GM23248 (cell line): ENCODE measurements around the gene FBXO47. TPM values are rescaled to one million over a fixed set of nuclear protein-coding genes. Genes with fewer than 3 reads are reported as not detected.
"Not testable (repeated sequence)": the region's sequence is repeated elsewhere in the genome, so short reads cannot be mapped to it uniquely, and the experiment has no call there.

Source experiments
- DNase-seq: peaks from one replicate; pipeline ENCODE4 v3.0.0-alpha.2; 2015
- H2AFZ ChIP-seq: fragments of 200-600 bp; sonication (generic); 2 replicates; pipeline ENCODE4 v1.6.1; 2016; ENCODE audit warnings: antibody characterized with exemption
- H3F3A ChIP-seq: fragments of 200-600 bp; sonication (generic); 2 replicates; pipeline ENCODE4 v1.6.1; 2016; ENCODE audit warnings: mild to moderate bottlenecking, antibody characterized with exemption, mixed run types; ENCODE audit not compliant: insufficient read depth
- H3K27ac ChIP-seq: fragments of 200-600 bp; sonication (generic); 2 replicates; pipeline ENCODE4 v1.5.1; 2016; ENCODE audit warnings: mild to moderate bottlenecking
- H3K27me3 ChIP-seq: fragments of 200-600 bp; sonication (generic); replicated peaks from 2 replicates; pipeline ENCODE4 v1.6.1; 2016; ENCODE audit warnings: mild to moderate bottlenecking; ENCODE audit not compliant: insufficient read depth
- H3K36me3 ChIP-seq: fragments of 200-600 bp; sonication (generic); 2 replicates; pipeline ENCODE4 v1.6.1; 2016; ENCODE audit warnings: low read depth, mild to moderate bottlenecking
- H3K4me1 ChIP-seq: fragments of 200-600 bp; sonication (generic); 2 replicates; pipeline ENCODE4 v1.6.1; 2016; ENCODE audit warnings: mild to moderate bottlenecking; ENCODE audit not compliant: insufficient read depth
- H3K4me2 ChIP-seq: fragments of 200-600 bp; sonication (generic); one replicate; pipeline ENCODE4 v1.6.1; 2016; ENCODE audit warnings: mild to moderate bottlenecking; ENCODE audit not compliant: unreplicated experiment
- H3K4me3 ChIP-seq: fragments of 200-600 bp; sonication (generic); 2 replicates; pipeline ENCODE4 v1.5.1; 2016; ENCODE audit warnings: mild to moderate bottlenecking
- H3K79me2 ChIP-seq: fragments of 200-600 bp; sonication (generic); 2 replicates; pipeline ENCODE4 v1.6.1; 2016; ENCODE audit warnings: mild to moderate bottlenecking; ENCODE audit not compliant: insufficient read depth
- H3K9ac ChIP-seq: fragments of 200-600 bp; sonication (generic); 2 replicates; pipeline ENCODE4 v1.6.1; 2016; ENCODE audit warnings: mild to moderate bottlenecking
- H3K9me2 ChIP-seq: fragments of 200-600 bp; sonication (generic); 2 replicates; pipeline ENCODE4 v1.6.1; 2016; ENCODE audit warnings: mixed run types, mild to moderate bottlenecking, moderate library complexity; ENCODE audit not compliant: insufficient read depth
- H3K9me3 ChIP-seq: fragments of 200-600 bp; sonication (generic); one replicate; pipeline ENCODE4 v1.6.1; 2017; ENCODE audit warnings: low read depth
- H4K20me1 ChIP-seq: fragments of 200-600 bp; sonication (generic); 2 replicates; pipeline ENCODE4 v1.6.0; 2016; ENCODE audit not compliant: insufficient read depth
- EZH2 ChIP-seq: fragments of 200-600 bp; sonication (generic); IDR thresholded peaks from 2 replicates; pipeline ENCODE4 v1.6.1; 2018; ENCODE audit warnings: antibody characterized with exemption, mild to moderate bottlenecking; ENCODE audit not compliant: insufficient read depth, poor library complexity, severe bottlenecking
- EZH2phosphoT487 ChIP-seq: fragments of 200-600 bp; sonication (generic); IDR thresholded peaks from 2 replicates; pipeline ENCODE4 v1.6.1; 2018; ENCODE audit warnings: antibody characterized with exemption, moderate library complexity, mild to moderate bottlenecking, low read depth; ENCODE audit not compliant: insufficient read depth
- WGBS, 2 experiments: methylation state at CpG; one replicate each; pipeline ENCODE4 v1.1.6; 2015 to 2017; ENCODE audit warnings: low lambda C conversion rate in 2 of 2, low coverage in 1 of 2; ENCODE audit errors: missing lambda C conversion rate in 2 of 2; 5-methylcytosine and 5-hydroxymethylcytosine counted together
- in situ Hi-C: fragments of 300-500 bp; cut with MboI; formaldehyde crosslinking; loops from 2 replicates; pipeline ENCODE4 v1.15.0; 2020
- polyA plus RNA-seq: library from polyadenylated mRNA; unstranded; fragments of >200 nt; fragmentation: Nextera tagmentation; extraction: Ambion mirVana; gene quantifications from 2 replicates; pipeline ENCODE4 v1.2.1, GENCODE V29; 2016
- total RNA-seq: library from RNA; depleted of rRNA; stranded (reverse); fragments of >200 nt; shearing (Covaris generic); gene quantifications from 2 replicates; pipeline ENCODE4 v1.2.3, GENCODE V29; 2014

Gene FBXO47
- total and polyA plus RNA-seq, 2 experiments from 2014 or later = under 0.01 TPM; not detected in 1

DNA sequence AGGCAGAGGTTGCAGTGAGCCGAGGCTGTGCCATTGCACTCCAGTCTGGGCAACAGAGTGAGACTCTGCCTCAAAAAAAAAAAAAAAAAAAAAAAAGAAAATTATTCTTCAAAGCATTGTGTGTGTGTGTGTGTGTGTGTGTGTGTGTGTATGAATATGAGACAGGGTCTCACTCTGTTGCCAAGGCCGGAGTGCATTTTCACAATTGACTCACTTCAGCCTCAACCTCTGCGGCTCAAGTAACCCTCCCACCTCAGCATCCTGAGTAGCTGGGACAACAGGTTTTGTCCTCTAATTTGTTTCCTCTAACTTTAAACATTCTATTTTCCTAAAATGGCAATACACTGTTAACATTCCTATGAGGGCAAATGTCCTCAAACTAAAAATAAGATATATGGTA lies 7.7 kb downstream of the FBXO47 start:
- in situ Hi-C loops = no loop called here

DNA sequence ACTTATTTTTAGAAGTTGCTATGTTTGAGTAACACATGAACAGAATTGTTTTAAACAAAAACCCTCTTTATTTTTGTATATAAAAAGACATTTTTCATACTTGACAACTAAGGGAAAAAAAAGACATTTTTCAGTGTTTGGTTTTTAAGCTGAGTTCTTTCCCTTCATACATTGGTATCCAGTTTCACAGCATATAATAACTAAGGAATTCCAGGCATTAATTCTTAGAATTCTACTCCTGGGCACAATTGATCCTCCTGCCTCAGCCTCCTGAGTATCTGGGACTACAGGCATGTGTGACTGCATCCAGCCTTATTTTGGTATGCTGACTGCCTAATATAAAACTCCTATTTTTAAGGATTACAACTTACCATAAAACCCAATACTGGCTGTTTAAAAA lies 8.4 kb downstream of the FBXO47 start:
- Histone ChIP-seq H3K4me3 (peak overlapping the region; percentile 0; the same call in 1 of the 2 replicates), H3K4me2 (peak overlapping the region; percentile 65), H3K9ac (no peak overlapping the region), H3K9me2 (no peaks in the 10 kb centered on the region), H3K4me1 (peaks cover 16% of the 10 kb centered on the region), H3K27me3 (no peaks in the 10 kb centered on the region), H2AFZ (peak overlapping the region; percentile 67), H3K27ac (peak overlapping the region; percentile 22; the same call in 1 of the 2 replicates), H3K9me3 (no peaks in the 10 kb centered on the region), H3F3A (peaks cover 20% of the 10 kb centered on the region; the same call in 1 of the 2 replicates), H3K36me3 (no peaks in the 10 kb centered on the region), H3K79me2 (no peaks in the 10 kb centered on the region), H4K20me1 (no peaks in the 10 kb centered on the region)
- in situ Hi-C loops = no loop called here
- DNase-seq = peak; percentile 19
- TF ChIP-seq EZH2phosphoT487 = no peak
- TF ChIP-seq EZH2 = no peak

More for the DNA sequence above, 7.7 kb downstream of the FBXO47 start:
- H3K9me3 ChIP-seq = no peaks in the 10 kb centered on the region
- 92 to 94% methylated on average over 3 of the region's 3 CpGs for WGBS, 2 experiments
- 0 out of 2 replicates have a peak overlapping the region, but pooled peaks have one; percentile 67 for H2AFZ ChIP-seq
- H3K4me3 ChIP-seq = no peak overlapping the region
- no peaks in the 10 kb centered on the region for H3K27me3 ChIP-seq
- no peaks in the 10 kb centered on the region for H3K79me2 ChIP-seq
- no peak overlapping the region for H3K4me2 ChIP-seq
- H4K20me1 ChIP-seq = no peaks in the 10 kb centered on the region
- H3K9ac ChIP-seq = no peak overlapping the region
- H3K36me3 ChIP-seq = no peaks in the 10 kb centered on the region
- no peak for DNase-seq
- no peaks in the 10 kb centered on the region for H3K9me2 ChIP-seq
- H3K27ac ChIP-seq = no peak overlapping the region
- peaks cover 20% of the 10 kb centered on the region; the same call in 1 of the 2 replicates for H3F3A ChIP-seq
- peaks cover 16% of the 10 kb centered on the region for H3K4me1 ChIP-seq
- no peak for TF ChIP-seq EZH2
- TF ChIP-seq EZH2phosphoT487 = no peak

DNA sequence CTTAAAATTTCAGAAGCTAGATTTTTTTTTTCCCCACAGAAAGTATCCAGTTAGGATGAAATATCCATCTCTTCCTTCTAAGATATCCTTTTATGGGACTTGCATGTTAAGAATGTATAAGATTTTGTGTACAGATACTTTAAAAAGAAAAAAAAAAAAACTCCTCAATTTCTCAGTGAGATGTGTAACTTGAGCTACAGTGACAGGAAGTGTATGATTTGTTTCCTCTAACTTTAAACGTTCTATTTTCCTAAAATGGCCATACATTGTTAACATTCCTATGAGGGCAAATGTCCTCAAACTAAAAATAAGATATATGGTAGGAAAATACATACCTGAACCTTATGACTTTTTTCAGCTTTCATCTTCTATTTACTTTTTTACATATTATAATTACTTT lies 8.9 kb downstream of the FBXO47 start:
- Histone ChIP-seq H3K9me2 (no peaks in the 10 kb centered on the region), H3K4me3 (peak overlapping the region; percentile 0; the same call in 1 of the 2 replicates), H3F3A (peaks cover 20% of the 10 kb centered on the region; the same call in 1 of the 2 replicates), H3K4me2 (peak overlapping the region; percentile 65), H3K27me3 (no peaks in the 10 kb centered on the region), H3K9me3 (no peaks in the 10 kb centered on the region), H4K20me1 (no peaks in the 10 kb centered on the region), H3K9ac (no peak overlapping the region), H2AFZ (peak overlapping the region; percentile 67), H3K36me3 (no peaks in the 10 kb centered on the region), H3K27ac (peak overlapping the region; percentile 22; the same call in 1 of the 2 replicates), H3K4me1 (peaks cover 16% of the 10 kb centered on the region), H3K79me2 (no peaks in the 10 kb centered on the region)
- WGBS, 2 experiments = 2 to 7% methylated on average over 1 of the region's 1 CpG
- in situ Hi-C loops = no loop called here
- no peak for TF ChIP-seq EZH2phosphoT487
- TF ChIP-seq EZH2 = no peak
- DNase-seq = peak; percentile 23

DNA sequence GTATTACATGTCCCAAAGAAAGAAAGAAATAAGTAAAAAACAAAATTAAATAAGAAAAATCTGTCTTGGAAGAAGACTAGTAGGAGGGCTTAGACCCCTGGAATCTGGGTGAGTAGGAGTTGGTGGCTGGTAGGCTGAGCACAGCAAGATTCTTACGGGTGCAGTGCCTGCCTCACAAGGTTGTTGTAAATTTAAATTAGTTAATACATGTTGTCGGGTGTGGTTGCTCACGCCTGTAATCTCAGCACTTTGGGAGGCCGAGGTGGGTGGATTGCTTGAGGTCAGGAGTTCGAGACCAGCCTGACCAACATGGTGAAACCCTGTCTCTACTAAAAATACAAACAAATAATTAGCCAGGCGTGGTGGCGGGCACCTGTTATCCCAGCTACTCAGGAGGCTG lies 13.4 kb downstream of the FBXO47 start:
- H3K9me3 ChIP-seq, H3K27ac ChIP-seq, in situ Hi-C loops, H3K9me2 ChIP-seq, H3K36me3 ChIP-seq, H2AFZ ChIP-seq, H3K4me2 ChIP-seq, H3K79me2 ChIP-seq, H3K9ac ChIP-seq, H3K27me3 ChIP-seq, DNase-seq, H4K20me1 ChIP-seq, H3K4me3 ChIP-seq: not testable (repeated sequence)
- 76 to 84% methylated on average over 7 of the region's 7 CpGs for WGBS, 2 experiments
- H3K4me1 ChIP-seq = peaks cover 12% of the 10 kb centered on the region
- H3F3A ChIP-seq = peaks cover 16% of the 10 kb centered on the region; the same call in 1 of the 2 replicates

DNA sequence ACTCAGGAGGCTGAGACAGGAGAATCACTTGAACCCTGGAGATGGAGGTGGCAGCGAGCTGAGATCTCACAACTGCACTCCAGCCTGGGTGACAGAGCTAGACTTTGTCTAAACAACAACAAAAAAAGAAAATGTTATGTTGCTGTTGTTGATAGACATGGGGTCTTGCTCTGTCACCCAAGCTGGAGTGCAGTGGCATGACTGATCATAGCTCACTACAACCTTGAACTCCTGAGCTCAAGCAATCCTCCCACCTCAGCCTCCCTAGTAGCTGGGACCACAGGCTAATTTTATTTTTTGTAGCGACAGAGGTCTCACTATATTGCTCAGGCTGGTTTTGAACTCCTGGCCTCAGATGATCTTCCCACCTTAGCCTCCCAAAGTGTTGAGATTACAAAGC lies 20.0 kb downstream of the FBXO47 start:
- Histone ChIP-seq H3K36me3 (no peaks in the 10 kb centered on the region), H3F3A (no peaks in the 10 kb centered on the region), H3K27ac (no peak overlapping the region), H2AFZ (no peak overlapping the region), H3K27me3 (no peaks in the 10 kb centered on the region), H3K79me2 (no peaks in the 10 kb centered on the region), H3K9ac (no peak overlapping the region), H4K20me1 (no peaks in the 10 kb centered on the region), H3K4me1 (no peaks in the 10 kb centered on the region), H3K9me3 (no peaks in the 10 kb centered on the region), H3K4me2 (no peak overlapping the region), H3K9me2 (no peaks in the 10 kb centered on the region), H3K4me3 (no peak overlapping the region)
- TF ChIP-seq EZH2phosphoT487 = no peak
- in situ Hi-C loops = no loop called here
- WGBS, 2 experiments = 95 to 96% methylated on average over 2 of the region's 2 CpGs
- DNase-seq = no peak
